Mesothelial cell of epicardium (in vitro differentiated cells): ENCODE data around the gene FAM107B. TPM values are rescaled to one million over a fixed set of nuclear protein-coding genes. Genes with fewer than 3 reads are reported as not detected.

Experiments used
- DNase-seq, 2 experiments: peaks; one replicate each; pipeline ENCODE4 v3.0.0; 2021; ENCODE audit warnings: low spot score in 2 of 2; ENCODE audit not compliant: unreplicated experiment in 2 of 2
- H3K27ac Mint-ChIP-seq: 2 replicates; pipeline ENCODE4 v1.8.0; 2021; ENCODE audit warnings: mixed read lengths
- H3K27me3 Mint-ChIP-seq: 2 replicates; pipeline ENCODE4 v1.8.0; 2021; ENCODE audit warnings: low read depth, mixed read lengths
- H3K36me3 Mint-ChIP-seq: 2 replicates; pipeline ENCODE4 v1.8.0; 2021; ENCODE audit warnings: mixed read lengths
- H3K4me1 Mint-ChIP-seq: 2 replicates; pipeline ENCODE4 v1.8.0; 2021; ENCODE audit warnings: mixed read lengths
- H3K4me3 Mint-ChIP-seq: 2 replicates; pipeline ENCODE4 v1.8.0; 2021; ENCODE audit warnings: mild to moderate bottlenecking, moderate library complexity, mixed read lengths
- H3K9me3 Mint-ChIP-seq: 2 replicates; pipeline ENCODE4 v1.8.0; 2021; ENCODE audit warnings: mixed read lengths
- total RNA-seq: library from RNA; stranded (reverse); gene quantifications from 3 replicates; pipeline ENCODE4 v1.2.1, GENCODE V29; 2021
- TF ChIP-seq, protein P1 (sequence below): fragments of 200-600 bp; sonication (generic); IDR thresholded peaks from one replicate; pipeline ENCODE4 v1.5.0; 2021; ENCODE audit warnings: antibody characterized with exemption; ENCODE audit not compliant: unreplicated experiment

The FAM107B gene
- total RNA-seq, 1 donor from 2014 or later = 23.5 TPM

- H3K9me3 Mint-ChIP-seq = peaks cover 4% of the 10 kb centered on the region
- H3K27me3 Mint-ChIP-seq = no peaks in the 10 kb centered on the region
- TF ChIP-seq, protein P1, sequence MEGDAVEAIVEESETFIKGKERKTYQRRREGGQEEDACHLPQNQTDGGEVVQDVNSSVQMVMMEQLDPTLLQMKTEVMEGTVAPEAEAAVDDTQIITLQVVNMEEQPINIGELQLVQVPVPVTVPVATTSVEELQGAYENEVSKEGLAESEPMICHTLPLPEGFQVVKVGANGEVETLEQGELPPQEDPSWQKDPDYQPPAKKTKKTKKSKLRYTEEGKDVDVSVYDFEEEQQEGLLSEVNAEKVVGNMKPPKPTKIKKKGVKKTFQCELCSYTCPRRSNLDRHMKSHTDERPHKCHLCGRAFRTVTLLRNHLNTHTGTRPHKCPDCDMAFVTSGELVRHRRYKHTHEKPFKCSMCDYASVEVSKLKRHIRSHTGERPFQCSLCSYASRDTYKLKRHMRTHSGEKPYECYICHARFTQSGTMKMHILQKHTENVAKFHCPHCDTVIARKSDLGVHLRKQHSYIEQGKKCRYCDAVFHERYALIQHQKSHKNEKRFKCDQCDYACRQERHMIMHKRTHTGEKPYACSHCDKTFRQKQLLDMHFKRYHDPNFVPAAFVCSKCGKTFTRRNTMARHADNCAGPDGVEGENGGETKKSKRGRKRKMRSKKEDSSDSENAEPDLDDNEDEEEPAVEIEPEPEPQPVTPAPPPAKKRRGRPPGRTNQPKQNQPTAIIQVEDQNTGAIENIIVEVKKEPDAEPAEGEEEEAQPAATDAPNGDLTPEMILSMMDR = no peak
- H3K4me3 Mint-ChIP-seq = no peak overlapping the region
- no peak for DNase-seq
- H3K4me1 Mint-ChIP-seq = peaks cover 11% of the 10 kb centered on the region
- peaks cover 5% of the 10 kb centered on the region for H3K36me3 Mint-ChIP-seq
- no peak overlapping the region for H3K27ac Mint-ChIP-seq
Observed at GRCh38 chr10:14731875-14732512, 42.7 kb downstream of the FAM107B start.

GRCh38 chr10:14728346-14728745 lies 46.4 kb downstream of the FAM107B start:
- Mint-ChIP-seq H3K27me3 (peaks cover 3% of the 10 kb centered on the region), H3K4me1 (peaks cover 4% of the 10 kb centered on the region), H3K9me3 (peaks cover 4% of the 10 kb centered on the region), H3K27ac (no peak overlapping the region), H3K36me3 (peaks cover 5% of the 10 kb centered on the region), H3K4me3 (no peak overlapping the region)
- no peak for DNase-seq
- TF ChIP-seq, protein P1 = no peak

DNA sequence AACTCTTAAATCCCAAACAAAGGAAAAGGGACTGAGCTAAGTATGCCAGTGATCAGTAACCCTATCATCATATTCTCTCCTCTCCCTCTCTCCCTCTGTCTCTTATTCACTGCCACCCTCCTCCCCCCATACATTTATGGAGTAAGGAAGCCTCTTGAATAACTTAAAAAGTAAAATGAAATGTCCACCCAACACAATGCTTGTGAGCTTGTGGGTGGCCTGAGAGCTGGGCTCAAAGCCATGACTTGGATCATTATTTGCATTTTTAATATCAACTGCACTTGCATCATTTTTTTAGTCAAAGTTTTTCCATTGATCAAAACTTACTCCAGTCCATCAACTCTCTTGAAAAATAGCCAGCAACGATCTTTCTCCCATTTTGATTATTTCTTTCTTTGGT lies 46.8 kb downstream of the FAM107B start:
- DNase-seq = no peak
- H3K4me3 Mint-ChIP-seq = no peak overlapping the region
- TF ChIP-seq, protein P1 = no peak
- H3K36me3 Mint-ChIP-seq = peaks cover 5% of the 10 kb centered on the region
- peaks cover 4% of the 10 kb centered on the region for H3K4me1 Mint-ChIP-seq
- H3K27me3 Mint-ChIP-seq = peaks cover 3% of the 10 kb centered on the region
- no peak overlapping the region for H3K27ac Mint-ChIP-seq
- H3K9me3 Mint-ChIP-seq = peaks cover 4% of the 10 kb centered on the region

GRCh38 chr10:14727465-14727864 lies 47.2 kb downstream of the FAM107B start:
- Mint-ChIP-seq H3K9me3 (peaks cover 5% of the 10 kb centered on the region), H3K36me3 (peaks cover 5% of the 10 kb centered on the region), H3K4me3 (no peak overlapping the region), H3K27me3 (peaks cover 3% of the 10 kb centered on the region), H3K27ac (no peak overlapping the region), H3K4me1 (peaks cover 4% of the 10 kb centered on the region)
- TF ChIP-seq, protein P1 = no peak
- no peak for DNase-seq

DNA sequence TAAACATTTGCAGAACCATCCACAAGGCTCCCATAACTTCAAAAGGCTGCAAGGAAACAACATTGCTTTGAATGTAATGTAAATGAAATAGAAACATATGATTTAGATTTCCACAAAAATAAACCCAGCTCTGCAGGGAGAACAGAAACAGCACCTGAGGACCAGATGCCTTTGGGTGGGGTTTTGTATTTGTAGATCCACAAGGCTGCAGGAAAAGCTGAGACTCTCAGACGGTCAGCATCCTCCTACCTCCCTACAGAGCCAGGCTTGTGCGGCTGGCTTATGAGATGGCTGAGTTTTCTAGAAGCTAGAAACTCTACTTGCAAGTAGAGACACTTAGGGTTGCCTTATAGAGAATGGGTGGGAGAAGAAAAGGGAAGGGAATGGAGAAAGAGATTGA lies 49.8 kb downstream of the FAM107B start:
- Mint-ChIP-seq H3K27ac (no peak overlapping the region), H3K9me3 (peaks cover 11% of the 10 kb centered on the region), H3K4me1 (peaks cover 4% of the 10 kb centered on the region), H3K27me3 (peaks cover 3% of the 10 kb centered on the region), H3K4me3 (no peak overlapping the region), H3K36me3 (peaks cover 5% of the 10 kb centered on the region)
- TF ChIP-seq, protein P1 = no peak
- DNase-seq = no peak
